Smooth muscle cell of bladder (primary cell): ENCODE results near the gene MAGT1. TPM values are rescaled to one million over a fixed set of nuclear protein-coding genes. Genes with fewer than 3 reads are reported as not detected.

Experiments used
- total RNA-seq: library from RNA; depleted of rRNA; stranded (reverse); fragments of >200 nt; gene quantifications from 2 replicates; pipeline ENCODE4 v1.2.3, GENCODE V29; 2014

MAGT1 gene
- total RNA-seq: 187 and 291 TPM in 2 replicates

GRCh38 chrX:77894921-77895886, at the start of gene MAGT1:
MAGT1 (minus strand) TSS chrX:77895435; CDS start chrX:77895410, 25 bp downstream.

GRCh38 chrX:77910108-77910840, 15.0 kb upstream of the MAGT1 start, which contains the start of gene ATP7A:
ATP7A (plus strand) TSS chrX:77910693; CDS start chrX:77971642, 60,949 bp downstream.

GRCh38 chrX:77899081-77899828, 4.0 kb upstream of the MAGT1 start, which contains the start of gene COX7B:
COX7B (plus strand) TSS chrX:77899468; CDS start chrX:77899554, 86 bp downstream.

GRCh38 chrX:77785486-77786364, 109.5 kb downstream of the MAGT1 start, which contains the start of gene ATRX:
ATRX (minus strand) TSS chrX:77786216; CDS start chrX:77786001, 215 bp downstream.

Other genes starting within 250 kb of the MAGT1 start
- gene ATRX, start 109.2 kb downstream of the MAGT1 start, total RNA-seq: 58.0 and 67.1 TPM in 2 replicates
- 369 and 478 TPM in 2 replicates for gene COX7B, start 4.0 kb upstream of the MAGT1 start, total RNA-seq
- gene ATP7A, start 15.3 kb upstream of the MAGT1 start, total RNA-seq: 11.1 and 11.7 TPM in 2 replicates
- gene PGAM4, start 74.2 kb upstream of the MAGT1 start, total RNA-seq: not detected in 2 replicates
- gene PGK1, start 208.8 kb upstream of the MAGT1 start, total RNA-seq: 275 and 372 TPM in 2 replicates
- gene TAF9B, start 244.2 kb upstream of the MAGT1 start, total RNA-seq: 10.4 and 16.8 TPM in 2 replicates